ENCODE data around the gene CCDC59. TPM values are rescaled to one million over a fixed set of nuclear protein-coding genes. Genes with fewer than 3 reads are reported as not detected.

Gene CCDC59
- total and polyA plus RNA-seq, 10 of the 15 experiments (the other 5 are each of a cell fraction or from before 2014, with no cell fraction given), result 30.4 to 128 (median 84.0) TPM

DNA sequence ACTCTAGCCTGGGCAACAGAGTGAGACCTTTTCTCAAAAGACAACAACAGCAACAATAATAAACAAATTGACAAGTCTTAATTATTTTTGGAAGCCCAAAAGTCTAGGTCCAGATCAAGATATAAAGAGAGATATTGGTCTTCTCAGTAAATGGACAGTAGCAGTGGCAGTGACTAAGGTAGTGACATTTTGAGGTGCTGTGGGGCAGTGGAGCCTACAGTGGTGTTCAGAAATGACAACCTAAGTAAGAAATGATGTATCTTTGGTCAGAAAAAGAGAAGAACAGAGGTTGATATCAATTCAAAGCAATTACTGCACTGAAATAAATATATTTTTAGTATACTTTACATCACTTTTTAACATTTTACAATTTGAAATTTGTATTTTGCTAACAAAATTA lies 20.8 kb upstream of the CCDC59 start (continued):
- TF ChIP-seq, protein P1, sequence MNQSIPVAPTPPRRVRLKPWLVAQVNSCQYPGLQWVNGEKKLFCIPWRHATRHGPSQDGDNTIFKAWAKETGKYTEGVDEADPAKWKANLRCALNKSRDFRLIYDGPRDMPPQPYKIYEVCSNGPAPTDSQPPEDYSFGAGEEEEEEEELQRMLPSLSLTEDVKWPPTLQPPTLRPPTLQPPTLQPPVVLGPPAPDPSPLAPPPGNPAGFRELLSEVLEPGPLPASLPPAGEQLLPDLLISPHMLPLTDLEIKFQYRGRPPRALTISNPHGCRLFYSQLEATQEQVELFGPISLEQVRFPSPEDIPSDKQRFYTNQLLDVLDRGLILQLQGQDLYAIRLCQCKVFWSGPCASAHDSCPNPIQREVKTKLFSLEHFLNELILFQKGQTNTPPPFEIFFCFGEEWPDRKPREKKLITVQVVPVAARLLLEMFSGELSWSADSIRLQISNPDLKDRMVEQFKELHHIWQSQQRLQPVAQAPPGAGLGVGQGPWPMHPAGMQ (IDR thresholded peaks at IDR 0.05; ENCODE audit: borderline replicate concordance), result no peak
- TF ChIP-seq, protein P2, sequence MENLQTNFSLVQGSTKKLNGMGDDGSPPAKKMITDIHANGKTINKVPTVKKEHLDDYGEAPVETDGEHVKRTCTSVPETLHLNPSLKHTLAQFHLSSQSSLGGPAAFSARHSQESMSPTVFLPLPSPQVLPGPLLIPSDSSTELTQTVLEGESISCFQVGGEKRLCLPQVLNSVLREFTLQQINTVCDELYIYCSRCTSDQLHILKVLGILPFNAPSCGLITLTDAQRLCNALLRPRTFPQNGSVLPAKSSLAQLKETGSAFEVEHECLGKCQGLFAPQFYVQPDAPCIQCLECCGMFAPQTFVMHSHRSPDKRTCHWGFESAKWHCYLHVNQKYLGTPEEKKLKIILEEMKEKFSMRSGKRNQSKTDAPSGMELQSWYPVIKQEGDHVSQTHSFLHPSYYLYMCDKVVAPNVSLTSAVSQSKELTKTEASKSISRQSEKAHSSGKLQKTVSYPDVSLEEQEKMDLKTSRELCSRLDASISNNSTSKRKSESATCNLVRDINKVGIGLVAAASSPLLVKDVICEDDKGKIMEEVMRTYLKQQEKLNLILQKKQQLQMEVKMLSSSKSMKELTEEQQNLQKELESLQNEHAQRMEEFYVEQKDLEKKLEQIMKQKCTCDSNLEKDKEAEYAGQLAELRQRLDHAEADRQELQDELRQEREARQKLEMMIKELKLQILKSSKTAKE (IDR thresholded peaks at IDR 0.05; ENCODE audit: low read depth, poor library complexity, severe bottlenecking), result no peak
- TF ChIP-seq, protein P3, sequence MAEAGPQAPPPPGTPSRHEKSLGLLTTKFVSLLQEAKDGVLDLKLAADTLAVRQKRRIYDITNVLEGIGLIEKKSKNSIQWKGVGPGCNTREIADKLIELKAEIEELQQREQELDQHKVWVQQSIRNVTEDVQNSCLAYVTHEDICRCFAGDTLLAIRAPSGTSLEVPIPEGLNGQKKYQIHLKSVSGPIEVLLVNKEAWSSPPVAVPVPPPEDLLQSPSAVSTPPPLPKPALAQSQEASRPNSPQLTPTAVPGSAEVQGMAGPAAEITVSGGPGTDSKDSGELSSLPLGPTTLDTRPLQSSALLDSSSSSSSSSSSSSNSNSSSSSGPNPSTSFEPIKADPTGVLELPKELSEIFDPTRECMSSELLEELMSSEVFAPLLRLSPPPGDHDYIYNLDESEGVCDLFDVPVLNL (IDR thresholded peaks at IDR 0.05; ENCODE audit: low read depth, low read length), result no peak
- TF ChIP-seq TCF12 (IDR thresholded peaks at IDR 0.05; ENCODE audit: low read depth, low read length) (no peak), NR2C2 (IDR thresholded peaks at IDR 0.05; ENCODE audit: borderline replicate concordance, control insufficient read depth, insufficient read length, low read depth) (no peak), TAF1 (IDR thresholded peaks at IDR 0.05; ENCODE audit: borderline replicate concordance, low read depth, low read length) (no peak), BMI1 (IDR thresholded peaks at IDR 0.05; ENCODE audit: borderline replicate concordance) (no peak), BACH1 (IDR thresholded peaks at IDR 0.05; ENCODE audit: borderline replicate concordance) (no peak), JUNB (IDR thresholded peaks at IDR 0.05) (no peak)

Data from GM12878 (cell line).